Measurements from ENCODE around the gene ADAM33. TPM values are rescaled to one million over a fixed set of nuclear protein-coding genes. Genes with fewer than 3 reads are reported as not detected.

The ADAM33 gene
- total and polyA plus RNA-seq, 2 experiments from 2014 or later, result 2.8 to 6.0 TPM

DNA sequence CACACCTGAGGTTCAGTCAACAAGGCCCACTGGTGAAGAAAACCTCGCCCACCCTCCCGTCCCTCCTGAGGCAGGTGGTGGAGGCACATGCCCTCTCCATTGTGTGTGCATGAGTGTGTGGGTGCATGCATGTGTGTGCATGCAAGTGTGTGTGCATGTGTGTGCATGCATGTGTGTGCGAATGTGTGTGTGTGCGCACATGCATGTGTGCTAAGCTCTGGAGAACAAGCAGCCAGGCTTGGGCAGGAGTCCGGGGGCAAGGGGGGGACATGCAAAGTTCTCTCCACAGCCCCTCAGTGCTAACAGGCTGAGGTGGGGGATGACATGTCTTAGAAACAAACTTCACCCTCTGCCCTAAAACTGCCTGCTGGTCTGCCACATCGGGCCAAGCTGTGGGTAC is 47.6 kb upstream of the ADAM33 start:
- Histone ChIP-seq H3K4me1 (ENCODE audit: insufficient read depth) (peaks cover 13% of the 10 kb centered on the region), H3K79me2 (replicated peaks; ENCODE audit: insufficient read depth) (no peaks in the 10 kb centered on the region), H2AFZ (no peak overlapping the region), H3F3A (replicated peaks; ENCODE audit: low read depth) (no peaks in the 10 kb centered on the region), H3K4me3 (no peak overlapping the region), H3K4me2 (no peak overlapping the region), H3K27me3 (ENCODE audit: insufficient read depth) (peaks cover 37% of the 10 kb centered on the region), H4K20me1 (replicated peaks; ENCODE audit: insufficient read depth) (no peaks in the 10 kb centered on the region), H3K36me3 (ENCODE audit: insufficient read depth) (no peaks in the 10 kb centered on the region), H3K9me2 (ENCODE audit: insufficient read depth) (no peaks in the 10 kb centered on the region), H3K27ac (ENCODE audit: low read depth) (no peak overlapping the region)
- Mint-ChIP-seq H3K27me3 (ENCODE audit: insufficient read depth, low read depth, poor library complexity) (peaks cover 33% of the 10 kb centered on the region), H3K36me3 (ENCODE audit: low read depth) (no peaks in the 10 kb centered on the region; the same call in 2 of the 3 replicates), H3K9me3 (no peaks in the 10 kb centered on the region; the same call in 1 of the 3 replicates), H3K4me1 (peaks cover 19% of the 10 kb centered on the region), H3K4me3 (no peak overlapping the region), H3K27ac (no peak overlapping the region)
- no peak for DNase-seq (ENCODE audit: low spot score)
- TF ChIP-seq STAT1 (IDR thresholded peaks at IDR 0.05; ENCODE audit: unreplicated experiment), result no peak
- no peak for TF ChIP-seq JUNB (IDR thresholded peaks at IDR 0.05; ENCODE audit: unreplicated experiment)
- ATAC-seq, result no peak

DNA sequence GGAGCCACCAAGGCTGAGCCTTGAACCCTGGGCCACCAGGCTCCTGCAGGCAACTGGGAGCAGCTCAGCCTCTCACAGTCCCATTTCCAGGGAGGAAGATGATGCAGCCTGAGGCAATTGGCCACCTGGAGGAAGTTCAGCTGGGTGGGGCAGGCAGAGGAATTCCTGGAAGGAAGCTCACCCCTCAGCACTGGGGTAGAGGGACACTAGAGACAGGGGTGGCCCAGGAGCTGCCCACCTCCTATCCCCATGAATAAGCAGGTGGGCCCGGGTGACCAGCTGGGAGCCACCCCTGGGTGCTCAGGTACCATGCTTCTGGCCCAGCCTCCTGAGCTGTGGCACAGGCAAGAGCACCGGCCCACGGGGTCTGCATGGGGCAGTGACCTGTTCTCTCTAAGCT is 47.1 kb upstream of the ADAM33 start:
- ATAC-seq, result no peak
- H3K4me1 Mint-ChIP-seq, result peaks cover 19% of the 10 kb centered on the region
- DNase-seq (ENCODE audit: low spot score), result no peak
- no peaks in the 10 kb centered on the region for H3K36me3 ChIP-seq (ENCODE audit: insufficient read depth)
- H3K4me2 ChIP-seq, result no peak overlapping the region
- H3K27ac Mint-ChIP-seq, result no peak overlapping the region
- no peaks in the 10 kb centered on the region; the same call in 2 of the 3 replicates for H3K36me3 Mint-ChIP-seq (ENCODE audit: low read depth)
- no peaks in the 10 kb centered on the region for H3K9me2 ChIP-seq (ENCODE audit: insufficient read depth)
- no peak overlapping the region for H2AFZ ChIP-seq
- H3K4me1 ChIP-seq (ENCODE audit: insufficient read depth), result peaks cover 10% of the 10 kb centered on the region
- H4K20me1 ChIP-seq (replicated peaks; ENCODE audit: insufficient read depth), result no peaks in the 10 kb centered on the region
- H3K4me3 ChIP-seq, result no peak overlapping the region
- peaks cover 34% of the 10 kb centered on the region for H3K27me3 Mint-ChIP-seq (ENCODE audit: insufficient read depth, low read depth, poor library complexity)
- peaks cover 35% of the 10 kb centered on the region for H3K27me3 ChIP-seq (ENCODE audit: insufficient read depth)
- no peaks in the 10 kb centered on the region; the same call in 1 of the 3 replicates for H3K9me3 Mint-ChIP-seq
- no peak overlapping the region for H3K27ac ChIP-seq (ENCODE audit: low read depth)
- H3K4me3 Mint-ChIP-seq, result no peak overlapping the region
- no peaks in the 10 kb centered on the region for H3F3A ChIP-seq (replicated peaks; ENCODE audit: low read depth)
- H3K79me2 ChIP-seq (replicated peaks; ENCODE audit: insufficient read depth), result no peaks in the 10 kb centered on the region
- TF ChIP-seq NANOG (IDR thresholded peaks at IDR 0.05; ENCODE audit: borderline replicate concordance) (no peak), ZNF114 (CRISPR knock-in tag; IDR thresholded peaks at IDR 0.05) (no peak), EZH2phosphoT487 (IDR thresholded peaks at IDR 0.05; ENCODE audit: unreplicated experiment) (no peak), JUNB (IDR thresholded peaks at IDR 0.05; ENCODE audit: unreplicated experiment) (no peak), EZH2 (IDR thresholded peaks at IDR 0.05; ENCODE audit: low read depth, unreplicated experiment) (no peak), POLR2AphosphoS5 (IDR thresholded peaks at IDR 0.05; ENCODE audit: low read depth) (no peak), STAT1 (IDR thresholded peaks at IDR 0.05; ENCODE audit: unreplicated experiment) (no peak), ZNF331 (CRISPR knock-in tag; IDR thresholded peaks at IDR 0.05; ENCODE audit: low read depth) (no peak)
- TF ChIP-seq, protein P1, sequence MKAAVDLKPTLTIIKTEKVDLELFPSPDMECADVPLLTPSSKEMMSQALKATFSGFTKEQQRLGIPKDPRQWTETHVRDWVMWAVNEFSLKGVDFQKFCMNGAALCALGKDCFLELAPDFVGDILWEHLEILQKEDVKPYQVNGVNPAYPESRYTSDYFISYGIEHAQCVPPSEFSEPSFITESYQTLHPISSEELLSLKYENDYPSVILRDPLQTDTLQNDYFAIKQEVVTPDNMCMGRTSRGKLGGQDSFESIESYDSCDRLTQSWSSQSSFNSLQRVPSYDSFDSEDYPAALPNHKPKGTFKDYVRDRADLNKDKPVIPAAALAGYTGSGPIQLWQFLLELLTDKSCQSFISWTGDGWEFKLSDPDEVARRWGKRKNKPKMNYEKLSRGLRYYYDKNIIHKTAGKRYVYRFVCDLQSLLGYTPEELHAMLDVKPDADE (IDR thresholded peaks at IDR 0.05), result no peak
- TF ChIP-seq, protein P2, sequence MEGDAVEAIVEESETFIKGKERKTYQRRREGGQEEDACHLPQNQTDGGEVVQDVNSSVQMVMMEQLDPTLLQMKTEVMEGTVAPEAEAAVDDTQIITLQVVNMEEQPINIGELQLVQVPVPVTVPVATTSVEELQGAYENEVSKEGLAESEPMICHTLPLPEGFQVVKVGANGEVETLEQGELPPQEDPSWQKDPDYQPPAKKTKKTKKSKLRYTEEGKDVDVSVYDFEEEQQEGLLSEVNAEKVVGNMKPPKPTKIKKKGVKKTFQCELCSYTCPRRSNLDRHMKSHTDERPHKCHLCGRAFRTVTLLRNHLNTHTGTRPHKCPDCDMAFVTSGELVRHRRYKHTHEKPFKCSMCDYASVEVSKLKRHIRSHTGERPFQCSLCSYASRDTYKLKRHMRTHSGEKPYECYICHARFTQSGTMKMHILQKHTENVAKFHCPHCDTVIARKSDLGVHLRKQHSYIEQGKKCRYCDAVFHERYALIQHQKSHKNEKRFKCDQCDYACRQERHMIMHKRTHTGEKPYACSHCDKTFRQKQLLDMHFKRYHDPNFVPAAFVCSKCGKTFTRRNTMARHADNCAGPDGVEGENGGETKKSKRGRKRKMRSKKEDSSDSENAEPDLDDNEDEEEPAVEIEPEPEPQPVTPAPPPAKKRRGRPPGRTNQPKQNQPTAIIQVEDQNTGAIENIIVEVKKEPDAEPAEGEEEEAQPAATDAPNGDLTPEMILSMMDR (conservative IDR thresholded peaks at IDR 0.05; ENCODE audit: low read depth in 2 of 2), result no peak
- TF ChIP-seq, protein P3, sequence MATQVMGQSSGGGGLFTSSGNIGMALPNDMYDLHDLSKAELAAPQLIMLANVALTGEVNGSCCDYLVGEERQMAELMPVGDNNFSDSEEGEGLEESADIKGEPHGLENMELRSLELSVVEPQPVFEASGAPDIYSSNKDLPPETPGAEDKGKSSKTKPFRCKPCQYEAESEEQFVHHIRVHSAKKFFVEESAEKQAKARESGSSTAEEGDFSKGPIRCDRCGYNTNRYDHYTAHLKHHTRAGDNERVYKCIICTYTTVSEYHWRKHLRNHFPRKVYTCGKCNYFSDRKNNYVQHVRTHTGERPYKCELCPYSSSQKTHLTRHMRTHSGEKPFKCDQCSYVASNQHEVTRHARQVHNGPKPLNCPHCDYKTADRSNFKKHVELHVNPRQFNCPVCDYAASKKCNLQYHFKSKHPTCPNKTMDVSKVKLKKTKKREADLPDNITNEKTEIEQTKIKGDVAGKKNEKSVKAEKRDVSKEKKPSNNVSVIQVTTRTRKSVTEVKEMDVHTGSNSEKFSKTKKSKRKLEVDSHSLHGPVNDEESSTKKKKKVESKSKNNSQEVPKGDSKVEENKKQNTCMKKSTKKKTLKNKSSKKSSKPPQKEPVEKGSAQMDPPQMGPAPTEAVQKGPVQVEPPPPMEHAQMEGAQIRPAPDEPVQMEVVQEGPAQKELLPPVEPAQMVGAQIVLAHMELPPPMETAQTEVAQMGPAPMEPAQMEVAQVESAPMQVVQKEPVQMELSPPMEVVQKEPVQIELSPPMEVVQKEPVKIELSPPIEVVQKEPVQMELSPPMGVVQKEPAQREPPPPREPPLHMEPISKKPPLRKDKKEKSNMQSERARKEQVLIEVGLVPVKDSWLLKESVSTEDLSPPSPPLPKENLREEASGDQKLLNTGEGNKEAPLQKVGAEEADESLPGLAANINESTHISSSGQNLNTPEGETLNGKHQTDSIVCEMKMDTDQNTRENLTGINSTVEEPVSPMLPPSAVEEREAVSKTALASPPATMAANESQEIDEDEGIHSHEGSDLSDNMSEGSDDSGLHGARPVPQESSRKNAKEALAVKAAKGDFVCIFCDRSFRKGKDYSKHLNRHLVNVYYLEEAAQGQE (IDR thresholded peaks at IDR 0.05; ENCODE audit: unreplicated experiment), result no peak
